H1 (cell line): Measurements from ENCODE around the gene SHISAL2B. TPM values are rescaled to one million over a fixed set of nuclear protein-coding genes. Genes with fewer than 3 reads are reported as not detected.

Experiments
- CTCF ChIA-PET: fragments of 300-600 bp; sonication (Branson Sonifier 250); formaldehyde crosslinking; loops from one replicate; lab custom pipeline; 2021; ENCODE audit not compliant: partially characterized antibody; lab: Charles Lee
- POLR2A ChIA-PET: fragments of 300-600 bp; sonication (Branson Sonifier 250); formaldehyde crosslinking; loops from one replicate; lab custom pipeline; 2021; ENCODE audit warnings: inconsistent platforms; ENCODE audit not compliant: partially characterized antibody; lab: Charles Lee
- DNase-seq, 2 experiments: peaks; one replicate each; pipeline versions ENCODE4 v3.0.0 to v3.0.0-alpha.2; 2010 to 2022; ENCODE audit warnings: low spot score in 2 of 2, low read depth in 1 of 2, mixed read lengths in 1 of 2
- FAIRE-seq: peaks from 2 replicates; lab custom pipeline; 2011; peaks lifted over from hg19 to GRCh38; lab: Jason Lieb, UNC
- H2AFZ ChIP-seq: 2 replicates; pipeline ENCODE4 v1.8.1; 2012; ENCODE audit warnings: low read length, inconsistent platforms
- H2AK5ac ChIP-seq: 2 replicates; pipeline ENCODE4 v1.6.1; 2013; ENCODE audit warnings: low read depth, low read length
- H2BK120ac ChIP-seq: replicated peaks from 2 replicates; pipeline ENCODE3; 2013; ENCODE audit warnings: low read depth, low read length, inconsistent platforms
- H2BK12ac ChIP-seq: 2 replicates; pipeline ENCODE4 v1.6.1; 2013; ENCODE audit warnings: low read depth, low read length
- H2BK15ac ChIP-seq: 2 replicates; pipeline ENCODE4 v1.6.1; 2013; ENCODE audit warnings: low read length
- H2BK20ac ChIP-seq: 2 replicates; pipeline ENCODE4 v1.6.1; 2013; ENCODE audit warnings: low read length
- H2BK5ac ChIP-seq: 2 replicates; pipeline ENCODE4 v1.6.1; 2013; ENCODE audit warnings: low read depth, low read length
- H3K14ac ChIP-seq: 2 replicates; pipeline ENCODE4 v1.6.1; 2013; ENCODE audit warnings: inconsistent platforms; ENCODE audit not compliant: insufficient read length
- H3K18ac ChIP-seq: 2 replicates; pipeline ENCODE4 v1.6.1; 2013; ENCODE audit warnings: low read length; ENCODE audit errors: extremely low read depth
- H3K23ac ChIP-seq: 2 replicates; pipeline ENCODE4 v1.6.1; 2013; ENCODE audit warnings: inconsistent platforms; ENCODE audit not compliant: insufficient read length
- H3K23me2 ChIP-seq: 2 replicates; pipeline ENCODE4 v1.6.1; 2013; ENCODE audit warnings: low read depth, low read length
- H3K27ac ChIP-seq: 2 replicates; pipeline ENCODE4 v1.6.1; 2011; ENCODE audit warnings: low read depth, low read length, inconsistent platforms
- H3K27me3 ChIP-seq, 4 experiments: replicated peaks in 1 of 4; 1 replicate in 1 of 4; 2 replicates in 3 of 4; pipeline versions ENCODE4 v1.6.1 to v1.8.1; 2011 to 2013; ENCODE audit warnings: low read length in 3 of 4, mild to moderate bottlenecking in 3 of 4, inconsistent platforms in 2 of 4, mixed read lengths in 2 of 4, moderate library complexity in 1 of 4; ENCODE audit not compliant: control insufficient read depth in 3 of 4, insufficient read depth in 3 of 4; ENCODE audit errors: extremely low read depth in 1 of 4
- H3K36me3 ChIP-seq, 4 experiments: 2 replicates each; pipeline versions ENCODE4 v1.6.1 to v1.8.1; 2011 to 2013; ENCODE audit warnings: mild to moderate bottlenecking in 4 of 4, low read length in 3 of 4, moderate library complexity in 2 of 4, control low read depth in 1 of 4, inconsistent platforms in 1 of 4; ENCODE audit not compliant: insufficient read depth in 4 of 4, control insufficient read depth in 2 of 4
- H3K4ac ChIP-seq: replicated peaks from 2 replicates; pipeline ENCODE3; 2013; ENCODE audit warnings: low read length, low read depth, mixed read lengths, inconsistent platforms; ENCODE audit not compliant: insufficient read length
- H3K4me1 ChIP-seq, 4 experiments: replicated peaks in 1 of 4; 1 replicate in 1 of 4; 2 replicates in 3 of 4; pipeline versions ENCODE4 v1.6.1 to v1.8.1; 2011 to 2013; ENCODE audit warnings: low read length in 3 of 4, inconsistent platforms in 2 of 4, mixed read lengths in 1 of 4; ENCODE audit not compliant: insufficient read depth in 4 of 4, control insufficient read depth in 3 of 4
- H3K4me2 ChIP-seq, 2 experiments: 2 replicates each; pipeline versions ENCODE4 v1.6.1 to v1.8.1; 2011 to 2013; ENCODE audit warnings: low read depth in 2 of 2, low read length in 2 of 2, control low read depth in 1 of 2, inconsistent platforms in 1 of 2, mild to moderate bottlenecking in 1 of 2; ENCODE audit not compliant: insufficient read depth in 1 of 2
- H3K4me3 ChIP-seq, 4 experiments: fragments of 200-600, 300-600 bp in 1 of 4; sonication (generic), shearing (Covaris generic), sonication (Bioruptor Twin) in 1 of 4; 2 replicates each; pipeline versions ENCODE4 v1.5.1 to v1.8.1; 2011 to 2016; ENCODE audit warnings: low read length in 4 of 4, low read depth in 3 of 4, control low read depth in 2 of 4, inconsistent platforms in 2 of 4, mild to moderate bottlenecking in 2 of 4, mixed read lengths in 1 of 4, moderate library complexity in 1 of 4; ENCODE audit not compliant: insufficient read depth in 2 of 4; ENCODE audit errors: extremely low read depth in 1 of 4
- H3K56ac ChIP-seq: replicated peaks from 2 replicates; pipeline ENCODE3; 2013; ENCODE audit warnings: low read depth, mild to moderate bottlenecking, mixed read lengths, low read length, inconsistent platforms; ENCODE audit not compliant: insufficient read length
- H3K79me1 ChIP-seq: 2 replicates; pipeline ENCODE4 v1.6.1; 2013; ENCODE audit warnings: low read depth, low read length, control low read depth
- H3K79me2 ChIP-seq, 2 experiments: 2 replicates each; pipeline versions ENCODE4 v1.6.1 to v1.8.1; 2012 to 2013; ENCODE audit warnings: low read length in 2 of 2, mild to moderate bottlenecking in 2 of 2, inconsistent platforms in 1 of 2; ENCODE audit not compliant: insufficient read depth in 2 of 2, control insufficient read depth in 1 of 2
- H3K9ac ChIP-seq, 4 experiments: replicated peaks in 1 of 4; 1 replicate in 1 of 4; 2 replicates in 3 of 4; pipeline versions ENCODE4 v1.6.1 to v1.8.1; 2011 to 2013; ENCODE audit warnings: low read depth in 3 of 4, low read length in 3 of 4, control low read depth in 2 of 4, mild to moderate bottlenecking in 2 of 4, moderate library complexity in 2 of 4, inconsistent platforms in 1 of 4; ENCODE audit errors: extremely low read depth in 1 of 4
- H3K9me3 ChIP-seq, 2 experiments: 2 replicates each; pipeline versions ENCODE4 v1.6.1 to v1.8.1; 2012 to 2013; ENCODE audit warnings: mild to moderate bottlenecking in 2 of 2, moderate library complexity in 2 of 2, control low read depth in 1 of 2, inconsistent platforms in 1 of 2, low read depth in 1 of 2, low read length in 1 of 2, mixed read lengths in 1 of 2; ENCODE audit not compliant: insufficient read depth in 2 of 2
- H4K20me1 ChIP-seq, 2 experiments: replicated peaks in 1 of 2; 2 replicates each; pipeline versions ENCODE3 to v1.8.1; 2011 to 2013; ENCODE audit warnings: inconsistent platforms in 2 of 2, low read length in 2 of 2, mild to moderate bottlenecking in 1 of 2; ENCODE audit not compliant: insufficient read depth in 2 of 2, control insufficient read depth in 1 of 2
- H4K5ac ChIP-seq: 2 replicates; pipeline ENCODE4 v1.6.1; 2013; ENCODE audit warnings: low read length, low read depth, mixed read lengths, inconsistent platforms; ENCODE audit not compliant: insufficient read length
- H4K8ac ChIP-seq: 2 replicates; pipeline ENCODE4 v1.8.0; 2013; ENCODE audit warnings: mild to moderate bottlenecking, moderate library complexity, low read length, inconsistent platforms; ENCODE audit not compliant: insufficient read depth; ENCODE audit errors: extremely low read depth
- H4K91ac ChIP-seq: replicated peaks from 2 replicates; pipeline ENCODE3; 2013; ENCODE audit warnings: low read length, mixed read lengths, inconsistent platforms; ENCODE audit not compliant: insufficient read length
- ASH2L ChIP-seq: fragments of 200-600, 300-600 bp; sonication (generic); IDR thresholded peaks from one replicate; pipeline ENCODE4 v1.7.1; 2017; ENCODE audit warnings: low read length
- BCL11A ChIP-seq, 2 experiments: IDR thresholded peaks; one replicate each; pipeline ENCODE4 v1.6.1; 2011; ENCODE audit warnings: low read depth in 2 of 2, low read length in 2 of 2, mild to moderate bottlenecking in 2 of 2
- CEBPB ChIP-seq: IDR thresholded peaks from 2 replicates; pipeline ENCODE4 v1.6.1; 2012; ENCODE audit warnings: low read depth, low read length
- CTBP2 ChIP-seq: IDR thresholded peaks from 2 replicates; pipeline ENCODE4 v1.7.0; 2011; ENCODE audit warnings: borderline replicate concordance, mild to moderate bottlenecking, moderate library complexity, mixed read lengths, low read length; ENCODE audit not compliant: insufficient read depth, insufficient read length
- EZH2 ChIP-seq: fragments of 200-600 bp; sonication (generic); IDR thresholded peaks from 2 replicates; pipeline ENCODE4 v1.7.1; 2012; ENCODE audit warnings: low read depth, mild to moderate bottlenecking, moderate library complexity, low read length, inconsistent platforms; ENCODE audit not compliant: severe bottlenecking
- HDAC2 ChIP-seq, 2 experiments: fragments of 300-600 bp in 1 of 2; sonication (generic) in 1 of 2; IDR thresholded peaks; 2 replicates each; pipeline ENCODE4 v1.6.1; 2011 to 2012; ENCODE audit warnings: low read depth in 2 of 2, low read length in 2 of 2, mild to moderate bottlenecking in 2 of 2, moderate library complexity in 2 of 2, borderline replicate concordance in 1 of 2, inconsistent platforms in 1 of 2
- PHF8 ChIP-seq: fragments of 200-600 bp; sonication (generic); conservative IDR thresholded peaks from 2 replicates; pipeline ENCODE4 v1.7.1; 2012; ENCODE audit warnings: low read depth, mild to moderate bottlenecking, inconsistent platforms, low read length, moderate library complexity
- SIX5 ChIP-seq: IDR thresholded peaks from 2 replicates; pipeline ENCODE4 v1.6.1; 2011; ENCODE audit warnings: mild to moderate bottlenecking, low read depth, low read length
- SP2 ChIP-seq: IDR thresholded peaks from 2 replicates; pipeline ENCODE4 v1.6.1; 2012; ENCODE audit warnings: mild to moderate bottlenecking, low read length, inconsistent platforms
- SUZ12 ChIP-seq: fragments of 200-600 bp; sonication (generic); IDR thresholded peaks from 2 replicates; pipeline ENCODE4 v1.6.1; 2012; ENCODE audit warnings: mild to moderate bottlenecking, inconsistent platforms, low read length, moderate library complexity, mixed read lengths
- TEAD4 ChIP-seq: IDR thresholded peaks from 2 replicates; pipeline ENCODE4 v1.6.1; 2012; ENCODE audit warnings: low read depth, low read length, inconsistent platforms, mixed read lengths
- YY1 ChIP-seq: IDR thresholded peaks from 2 replicates; pipeline ENCODE4 v1.6.1; 2011; ENCODE audit warnings: low read depth, mild to moderate bottlenecking, low read length
- WGBS, 2 experiments: shearing (Covaris generic) in 1 of 2; methylation state at CpG; one replicate each; pipeline versions ENCODE4 v1.1.6 to v1.1.7; 2013 to 2015; ENCODE audit warnings: low lambda C conversion rate in 2 of 2, mixed read lengths in 2 of 2, inconsistent platforms in 1 of 2, low coverage in 1 of 2, missing lambda C conversion rate in 1 of 2; ENCODE audit not compliant: insufficient replicate concordance in 2 of 2, insufficient coverage in 1 of 2, insufficient read length in 1 of 2; ENCODE audit errors: extremely low coverage in 1 of 2, missing lambda C conversion rate in 1 of 2; 5-methylcytosine and 5-hydroxymethylcytosine counted together
- polyA plus RNA-seq, 7 experiments: library from polyadenylated mRNA; depleted of rRNA in 3 of 7; stranded (reverse) in 5 of 7; unstranded in 2 of 7; fragments of >200 nt in 5 of 7; fragments of 200-250 nt in 2 of 7; gene quantifications; 1 replicate in 5 of 7; 2 replicates in 1 of 7; 4 replicates in 1 of 7; pipeline versions ENCODE4 v1.2.1 to v1.2.3, GENCODE V29; 2011 to 2013; ENCODE audit warnings: missing spikeins in 2 of 7, mixed read lengths in 2 of 7
- total RNA-seq: library from RNA; stranded (reverse); fragmentation: NEBNext Ultra II Directional; extraction: Animal tissue kit (Norgen Biotek cat#: 25700); gene quantifications from 2 replicates; pipeline ENCODE4 v1.2.1, GENCODE V29; 2021

The SHISAL2B gene
- total and polyA plus RNA-seq, 2 of the 8 experiments (the other 6 are each of a cell fraction or from before 2014, with no cell fraction given) = 10.6 to 14.2 TPM

GRCh38 chr5:64649512-64649911, 40.8 kb upstream of the SHISAL2B start:
- Histone ChIP-seq H4K8ac (no peak overlapping the region), H3K79me2 (no peaks in the 10 kb centered on the region), H3K18ac (no peak overlapping the region), H4K20me1 (no peaks in the 10 kb centered on the region), H3K27me3 (no peaks in the 10 kb centered on the region), H3K79me1 (no peaks in the 10 kb centered on the region), H3K56ac (no peak overlapping the region), H2BK12ac (no peak overlapping the region), H3K23me2 (no peaks in the 10 kb centered on the region), H2AFZ (no peak overlapping the region), H2AK5ac (no peak overlapping the region), H4K5ac (no peak overlapping the region), H3K23ac (no peak overlapping the region), H3K9ac (no peak overlapping the region), H2BK120ac (no peak overlapping the region), H2BK5ac (no peak overlapping the region), H3K27ac (no peak overlapping the region), H3K4me1 (peaks cover 0 to 9% (median 4%) of the 10 kb centered on the region in 4 experiments; a peak in 2 of 7 replicates), H3K4me3 (no peak overlapping the region), H3K4ac (no peak overlapping the region), H2BK20ac (no peak overlapping the region), H3K4me2 (no peak overlapping the region), H3K36me3 (no peaks in the 10 kb centered on the region), H3K9me3 (no peaks in the 10 kb centered on the region; a peak in 1 of 4 replicates), H3K14ac (no peak overlapping the region), H2BK15ac (no peak overlapping the region), H4K91ac (no peak overlapping the region)
- FAIRE-seq (no peak), DNase-seq (no peak)
- POLR2A ChIA-PET = no interaction called here
- WGBS, 2 experiments = 83% methylated on average over 2 of the region's 2 CpGs; no CpG with 5 or more reads in 1 of the 2 experiments
- CTCF ChIA-PET = interaction anchor here (2.6 to 7.4 kb wide), 2 partner anchors 14 to 31 kb away, joined by 13 to 39 read pairs; no protein-coding TSS in a partner anchor
- TF ChIP-seq ASH2L (no peak), CEBPB (no peak), EZH2 (no peak), BCL11A (IDR thresholded peaks at IDR 0.05; ENCODE audit: low read depth in 2 of 2, low read length in 2 of 2) (no peak), CTBP2 (no peak), HDAC2 (IDR thresholded peaks at IDR 0.05; ENCODE audit: borderline replicate concordance in 1 of 2, low read depth in 2 of 2, low read length in 2 of 2) (no peak), TEAD4 (no peak), SIX5 (no peak), PHF8 (no peak), YY1 (no peak), SUZ12 (no peak), SP2 (no peak)
